ENCODE data around the gene COQ8B. TPM values are rescaled to one million over a fixed set of nuclear protein-coding genes. Genes with fewer than 3 reads are reported as not detected.

COQ8B gene
- total RNA-seq, 1 donor from 2014 or later: 20.0 TPM

DNA sequence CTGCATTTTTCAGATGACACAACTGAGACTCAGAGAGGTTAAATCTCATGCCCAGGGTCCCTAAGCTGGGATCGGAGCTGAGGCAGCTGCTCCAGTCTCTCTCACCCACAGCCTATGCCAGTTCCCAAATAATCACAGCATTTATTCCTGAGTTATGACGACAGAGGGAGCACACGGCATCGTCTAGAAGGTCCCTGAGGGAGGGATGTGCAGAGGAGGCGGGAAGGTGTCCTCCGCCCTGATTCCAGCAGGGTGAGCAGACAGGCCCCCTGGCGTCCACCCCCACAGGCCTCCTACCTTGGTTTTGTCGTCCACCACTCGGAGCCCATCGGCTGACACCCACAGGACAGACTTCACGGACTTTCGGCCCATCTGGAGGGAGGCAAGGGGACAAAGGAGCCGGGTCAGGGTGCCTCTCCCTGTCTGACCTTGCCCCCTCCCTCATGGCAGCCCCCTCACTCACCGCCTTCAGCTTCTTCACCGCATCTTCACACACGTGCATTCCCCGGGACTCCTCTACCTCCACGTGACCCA lies 34.2 kb downstream of the COQ8B start:
- Histone ChIP-seq H3K27me3 (ENCODE audit: control insufficient read depth, insufficient read depth, low read length) (no peaks in the 10 kb centered on the region), H3K36me3 (ENCODE audit: control insufficient read depth, insufficient read depth, low read length) (peaks cover 2% of the 10 kb centered on the region), H3K4me3 (ENCODE audit: low read depth, low read length) (no peak overlapping the region)
- DNase-seq (ENCODE audit: low read depth): no peak
- TF ChIP-seq CTCF (IDR thresholded peaks at IDR 0.05; ENCODE audit: insufficient read depth, low read length, poor library complexity, severe bottlenecking): no peak

DNA sequence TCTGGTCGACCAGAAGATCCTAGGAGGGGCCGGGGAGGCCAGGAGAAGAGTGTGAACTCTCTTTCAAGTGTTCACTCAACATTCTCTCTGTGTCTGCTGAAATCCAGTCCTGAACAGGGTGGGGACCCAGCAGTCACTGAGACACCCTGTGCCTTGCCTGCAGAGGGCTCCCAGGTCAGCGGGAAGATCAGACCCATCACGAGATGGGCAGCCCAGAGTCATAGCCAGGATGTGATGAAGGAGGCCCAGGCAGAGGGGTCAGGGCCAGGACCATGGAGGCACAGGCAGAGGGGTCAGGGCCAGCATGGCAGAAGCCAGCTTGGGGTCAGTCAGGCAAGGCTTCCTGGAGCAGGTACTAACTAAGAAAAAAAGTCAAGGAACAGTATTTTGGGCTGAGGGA lies 35.6 kb downstream of the COQ8B start:
- peaks cover 3% of the 10 kb centered on the region for H3K36me3 ChIP-seq (ENCODE audit: control insufficient read depth, insufficient read depth, low read length)
- H3K27me3 ChIP-seq (ENCODE audit: control insufficient read depth, insufficient read depth, low read length): no peaks in the 10 kb centered on the region
- H3K4me3 ChIP-seq (ENCODE audit: low read depth, low read length): no peak overlapping the region
- no peak for DNase-seq (ENCODE audit: low read depth)
- TF ChIP-seq CTCF (IDR thresholded peaks at IDR 0.05; ENCODE audit: insufficient read depth, low read length, poor library complexity, severe bottlenecking): no peak

GRCh38 chr19:40677156-40677555 lies 39.5 kb downstream of the COQ8B start:
- Histone ChIP-seq H3K36me3 (ENCODE audit: control insufficient read depth, insufficient read depth, low read length) (peaks cover 2% of the 10 kb centered on the region), H3K4me3 (ENCODE audit: low read depth, low read length) (no peak overlapping the region), H3K27me3 (ENCODE audit: control insufficient read depth, insufficient read depth, low read length) (no peaks in the 10 kb centered on the region)
- no peak for DNase-seq (ENCODE audit: low read depth)
- no peak for TF ChIP-seq CTCF (IDR thresholded peaks at IDR 0.05; ENCODE audit: insufficient read depth, low read length, poor library complexity, severe bottlenecking)

DNA sequence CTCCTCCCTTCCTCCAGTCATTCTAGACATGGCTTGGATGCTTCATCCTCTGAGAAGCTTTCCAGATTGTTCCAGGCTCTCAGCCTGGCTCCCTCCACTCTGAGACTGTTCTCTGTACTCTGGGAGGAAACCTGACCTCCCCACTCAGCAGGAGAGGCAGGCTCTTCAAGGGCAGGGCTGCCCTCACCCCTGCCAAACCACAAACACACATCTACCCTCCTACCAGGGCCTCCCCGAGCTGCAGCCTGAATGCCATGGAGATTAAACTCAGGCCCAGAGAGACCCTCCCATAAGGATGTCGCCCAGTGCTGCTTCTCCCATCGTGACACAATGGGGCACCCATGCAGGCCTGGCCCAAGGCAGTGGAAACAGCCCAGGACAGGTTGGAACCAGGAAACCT lies 42.4 kb downstream of the COQ8B start:
- H3K4me3 ChIP-seq (ENCODE audit: low read depth, low read length): no peak overlapping the region
- no peak for TF ChIP-seq CTCF (IDR thresholded peaks at IDR 0.05; ENCODE audit: insufficient read depth, low read length, poor library complexity, severe bottlenecking)
- DNase-seq (ENCODE audit: low read depth): no peak

DNA sequence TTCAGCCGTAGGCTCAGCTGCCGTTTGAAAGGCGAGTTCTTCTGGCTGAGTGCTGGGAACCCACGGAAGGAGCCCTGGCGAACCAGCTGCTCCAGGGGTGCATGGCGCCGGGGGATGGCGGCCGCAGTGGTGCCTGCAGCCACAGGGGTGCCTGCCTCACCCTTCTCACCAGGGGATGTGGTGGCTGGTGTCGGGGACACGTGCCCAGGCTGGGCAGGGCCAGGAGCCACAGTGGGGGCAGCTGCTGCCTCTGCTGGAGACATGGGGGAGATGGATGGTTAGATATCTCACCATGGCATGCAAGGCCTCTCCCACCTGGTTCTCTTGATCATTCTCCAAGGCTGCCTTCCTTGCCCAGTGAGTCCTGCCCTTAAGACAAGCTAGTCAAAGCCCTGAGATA lies 43.3 kb downstream of the COQ8B start:
- no peaks in the 10 kb centered on the region for H3K27me3 ChIP-seq (ENCODE audit: control insufficient read depth, insufficient read depth, low read length)
- no peak for TF ChIP-seq CTCF (IDR thresholded peaks at IDR 0.05; ENCODE audit: insufficient read depth, low read length, poor library complexity, severe bottlenecking)
- DNase-seq (ENCODE audit: low read depth): no peak
- H3K4me3 ChIP-seq (ENCODE audit: low read depth, low read length): no peak overlapping the region
- peaks cover 6% of the 10 kb centered on the region for H3K36me3 ChIP-seq (ENCODE audit: control insufficient read depth, insufficient read depth, low read length)

More for the DNA sequence above, 42.4 kb downstream of the COQ8B start:
- H3K27me3 ChIP-seq (ENCODE audit: control insufficient read depth, insufficient read depth, low read length): no peaks in the 10 kb centered on the region
- peaks cover 5% of the 10 kb centered on the region for H3K36me3 ChIP-seq (ENCODE audit: control insufficient read depth, insufficient read depth, low read length)

GRCh38 chr19:40672573-40673299 lies 44.0 kb downstream of the COQ8B start:
- no peak overlapping the region for H3K4me3 ChIP-seq (ENCODE audit: low read depth, low read length)
- no peak for TF ChIP-seq CTCF (IDR thresholded peaks at IDR 0.05; ENCODE audit: insufficient read depth, low read length, poor library complexity, severe bottlenecking)
- no peak for DNase-seq (ENCODE audit: low read depth)
- no peaks in the 10 kb centered on the region for H3K27me3 ChIP-seq (ENCODE audit: control insufficient read depth, insufficient read depth, low read length)
- H3K36me3 ChIP-seq (ENCODE audit: control insufficient read depth, insufficient read depth, low read length): peaks cover 6% of the 10 kb centered on the region

Data from kidney epithelial cell (primary cell).